22Rv1 (cell line): Measurements from ENCODE around the gene PARD3.

ENCODE experiments used
- CTCF ChIP-seq: fragments of 450-650 bp; IDR thresholded peaks from 2 replicates; pipeline ENCODE4 v1.5.1; 2017; ENCODE audit warnings: mild to moderate bottlenecking
- ZFX ChIP-seq: fragments of 450-650 bp; IDR thresholded peaks from 2 replicates; pipeline ENCODE4 v1.6.1; 2017; ENCODE audit warnings: antibody characterized with exemption, borderline replicate concordance

- TF ChIP-seq CTCF (no peak), ZFX (no peak)
Measured at GRCh38 chr10:34584164-34584563, 230.9 kb downstream of the PARD3 start.
